ENCODE data around the gene CDKN2B.

Gene CDKN2B

GRCh38 chr9:21993893-21994555 lies 15.1 kb downstream of the CDKN2B start, which contains the start of gene CDKN2A:
CDKN2A (minus strand) TSS chr9:21994392.
- peak; percentile 50 for DNase-seq

GRCh38 chr9:21993007-21993406 lies 16.1 kb downstream of the CDKN2B start:
- no peak for DNase-seq

- DNase-seq = no peak
Measured at GRCh38 chr9:21991072-21991959, 17.8 kb downstream of the CDKN2B start.

GRCh38 chr9:21989440-21990189 lies 19.5 kb downstream of the CDKN2B start:
- no peak for DNase-seq

GRCh38 chr9:21988056-21988990 lies 20.8 kb downstream of the CDKN2B start:
- no peak for DNase-seq

GRCh38 chr9:21985964-21986667 lies 23.0 kb downstream of the CDKN2B start:
- DNase-seq = no peak

- DNase-seq = no peak
Measured at GRCh38 chr9:21984101-21984500, 25.0 kb downstream of the CDKN2B start.

- no peak for DNase-seq
Measured at GRCh38 chr9:21983561-21983935, 25.6 kb downstream of the CDKN2B start.

- no peak for DNase-seq
Measured at GRCh38 chr9:21982861-21983560, 26.1 kb downstream of the CDKN2B start.

GRCh38 chr9:21982391-21982790 lies 26.7 kb downstream of the CDKN2B start:
- no peak for DNase-seq

- no peak for DNase-seq
Measured at GRCh38 chr9:21976334-21976875, 32.7 kb downstream of the CDKN2B start.

GRCh38 chr9:21974722-21975409 lies 34.2 kb downstream of the CDKN2B start:
- peak; percentile 57 for DNase-seq

GRCh38 chr9:21974343-21974721 lies 34.8 kb downstream of the CDKN2B start:
- no peak for DNase-seq

- DNase-seq = no peak
Measured at GRCh38 chr9:21972361-21972760, 36.7 kb downstream of the CDKN2B start.

GRCh38 chr9:21970800-21971640 lies 38.1 kb downstream of the CDKN2B start:
- no peak for DNase-seq

- DNase-seq = no peak
Measured at GRCh38 chr9:21969951-21970799, 38.9 kb downstream of the CDKN2B start.

- no peak for DNase-seq
Measured at GRCh38 chr9:21969011-21969940, 39.8 kb downstream of the CDKN2B start.
